Endothelial cell (in vitro differentiated cells): ENCODE data around the gene SMCO3. TPM values are rescaled to one million over a fixed set of nuclear protein-coding genes. Genes with fewer than 3 reads are reported as not detected.

Source experiments
- DNase-seq: peaks from one replicate; pipeline ENCODE4 v3.0.0; 2021; ENCODE audit warnings: low spot score
- H3K27ac Mint-ChIP-seq: one replicate; pipeline ENCODE4 v1.8.0; 2021; ENCODE audit warnings: mixed read lengths, inconsistent platforms; ENCODE audit not compliant: unreplicated experiment
- H3K27me3 Mint-ChIP-seq: one replicate; pipeline ENCODE4 v1.8.0; 2021; ENCODE audit warnings: mild to moderate bottlenecking, moderate library complexity, mixed read lengths, inconsistent platforms; ENCODE audit not compliant: unreplicated experiment
- H3K36me3 Mint-ChIP-seq: one replicate; pipeline ENCODE4 v1.8.0; 2021; ENCODE audit warnings: mild to moderate bottlenecking, low read depth, mixed read lengths, inconsistent platforms; ENCODE audit not compliant: unreplicated experiment
- H3K4me1 Mint-ChIP-seq: one replicate; pipeline ENCODE4 v1.8.0; 2021; ENCODE audit warnings: mild to moderate bottlenecking, mixed read lengths, inconsistent platforms; ENCODE audit not compliant: unreplicated experiment
- H3K4me3 Mint-ChIP-seq: one replicate; pipeline ENCODE4 v1.8.0; 2021; ENCODE audit warnings: mild to moderate bottlenecking, mixed read lengths, inconsistent platforms; ENCODE audit not compliant: unreplicated experiment
- H3K9me3 Mint-ChIP-seq: one replicate; pipeline ENCODE4 v1.8.0; 2021; ENCODE audit warnings: mixed read lengths, inconsistent platforms; ENCODE audit not compliant: unreplicated experiment
- CTCF ChIP-seq: fragments of 200-600 bp; sonication (generic); IDR thresholded peaks from one replicate; pipeline ENCODE4 v1.5.0; 2021; ENCODE audit warnings: antibody characterized with exemption; ENCODE audit not compliant: unreplicated experiment
- total RNA-seq: library from RNA; stranded (reverse); fragmentation: NEBNext Ultra II Directional; extraction: Animal tissue kit (Norgen Biotek cat#: 25700); gene quantifications from one replicate; pipeline ENCODE4 v1.2.1, GENCODE V29; 2021; ENCODE audit not compliant: unreplicated experiment

The SMCO3 gene
- total RNA-seq, 1 donor from 2014 or later = 0.13 TPM

GRCh38 chr12:14824012-14824634 is 10.1 kb upstream of the SMCO3 start:
- DNase-seq = no peak
- no peak overlapping the region for H3K4me3 Mint-ChIP-seq
- H3K4me1 Mint-ChIP-seq = no peaks in the 10 kb centered on the region
- H3K27me3 Mint-ChIP-seq = no peaks in the 10 kb centered on the region
- TF ChIP-seq CTCF = no peak
- H3K27ac Mint-ChIP-seq = no peak overlapping the region
- no peaks in the 10 kb centered on the region for H3K9me3 Mint-ChIP-seq
- no peaks in the 10 kb centered on the region for H3K36me3 Mint-ChIP-seq

DNA sequence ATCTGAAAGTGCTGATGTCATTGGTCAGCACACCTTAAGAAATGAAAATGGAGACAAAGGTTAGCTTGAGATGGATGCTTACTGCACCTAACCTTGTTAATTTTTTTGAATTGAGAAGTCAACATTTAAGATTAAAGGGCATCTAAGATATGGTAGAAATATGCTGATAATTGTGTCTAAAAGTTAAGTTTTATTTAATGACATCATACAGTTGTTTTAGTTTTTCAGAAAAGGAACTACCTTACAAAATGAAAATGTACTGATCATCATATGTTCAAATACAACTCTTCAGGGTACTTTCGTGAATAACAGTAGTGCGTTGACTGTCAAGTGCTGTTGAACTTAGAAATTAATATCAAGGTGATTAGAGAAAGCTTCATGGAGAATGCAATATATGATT is 2.5 kb downstream of the SMCO3 start:
- H3K36me3 Mint-ChIP-seq = no peaks in the 10 kb centered on the region
- H3K4me1 Mint-ChIP-seq = peaks cover 10% of the 10 kb centered on the region
- no peak for TF ChIP-seq CTCF
- no peaks in the 10 kb centered on the region for H3K9me3 Mint-ChIP-seq
- H3K27ac Mint-ChIP-seq = no peak overlapping the region
- H3K4me3 Mint-ChIP-seq = no peak overlapping the region
- peaks cover 4% of the 10 kb centered on the region for H3K27me3 Mint-ChIP-seq
- DNase-seq = no peak

- no peak overlapping the region for H3K4me3 Mint-ChIP-seq
- peak; percentile 53 for DNase-seq
These were observed 3.0 kb downstream of the SMCO3 start for GRCh38 chr12:14810953-14811483.

GRCh38 chr12:14810167-14810952 is 3.6 kb downstream of the SMCO3 start:
- no peak for TF ChIP-seq CTCF
- Mint-ChIP-seq H3K9me3 (no peaks in the 10 kb centered on the region), H3K27me3 (peaks cover 4% of the 10 kb centered on the region), H3K36me3 (no peaks in the 10 kb centered on the region), H3K4me1 (peaks cover 10% of the 10 kb centered on the region), H3K27ac (no peak overlapping the region), H3K4me3 (no peak overlapping the region)
- DNase-seq = no peak

More at GRCh38 chr12:14810953-14811483, 3.0 kb downstream of the SMCO3 start:
- H3K27me3 Mint-ChIP-seq = peaks cover 4% of the 10 kb centered on the region
- H3K36me3 Mint-ChIP-seq = no peaks in the 10 kb centered on the region
- H3K9me3 Mint-ChIP-seq = no peaks in the 10 kb centered on the region
- peaks cover 10% of the 10 kb centered on the region for H3K4me1 Mint-ChIP-seq
- TF ChIP-seq CTCF = no peak
- H3K27ac Mint-ChIP-seq = no peak overlapping the region

DNA sequence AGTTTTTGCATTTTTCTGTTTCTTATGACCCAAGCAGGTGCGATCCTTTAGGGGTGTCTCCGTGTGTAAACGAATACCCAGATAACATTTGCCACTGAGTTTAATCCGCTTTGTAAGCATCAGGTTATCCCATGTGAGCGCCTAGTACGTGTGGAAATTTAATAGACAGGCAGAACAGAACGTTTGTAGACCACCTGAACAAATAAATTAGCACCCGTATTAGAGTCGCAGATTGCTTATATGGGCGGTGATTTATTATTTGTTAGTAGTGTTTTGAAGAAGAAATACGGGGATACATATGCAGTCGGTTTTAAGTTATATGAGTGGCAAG is 10.2 kb downstream of the SMCO3 start:
- Mint-ChIP-seq H3K27me3 (no peaks in the 10 kb centered on the region), H3K4me3 (no peak overlapping the region)
- TF ChIP-seq CTCF = no peak

More for the DNA sequence above, 10.2 kb downstream of the SMCO3 start:
- Mint-ChIP-seq H3K4me1 (no peaks in the 10 kb centered on the region), H3K27ac (no peak overlapping the region), H3K9me3 (no peaks in the 10 kb centered on the region), H3K36me3 (peaks cover 4% of the 10 kb centered on the region)
- DNase-seq = no peak
